ENCODE results near the gene RPS2.
"Not testable (repeated sequence)": the region's sequence is repeated elsewhere in the genome, so short reads cannot be mapped to it uniquely, and the experiment has no call there.

The RPS2 gene

GRCh38 chr16:1941162-1942046 is 23.2 kb downstream of the RPS2 start:
- DNase-seq, result peak; percentile 20

GRCh38 chr16:1940273-1941161 is 24.1 kb downstream of the RPS2 start:
- DNase-seq, result no peak

DNA sequence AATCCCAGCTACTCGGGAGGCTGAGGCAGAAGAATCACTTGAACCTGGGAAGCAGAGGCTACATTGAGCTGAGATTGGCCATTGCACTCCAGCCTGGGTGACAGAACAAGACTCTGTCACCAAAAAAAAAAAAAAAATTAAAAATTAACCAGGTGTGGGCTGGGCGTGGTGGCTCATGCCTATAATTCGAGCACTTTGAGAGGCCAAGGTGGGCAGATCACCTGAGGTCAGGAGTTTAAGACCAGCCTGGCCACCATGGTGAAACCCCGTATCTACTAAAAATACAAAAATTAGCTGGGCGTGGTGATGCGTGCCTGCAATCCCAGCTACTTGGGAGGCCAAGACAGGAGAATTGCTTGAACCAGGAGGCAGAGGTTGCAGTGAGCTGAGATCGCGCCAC is 24.8 kb downstream of the RPS2 start:
- not testable (repeated sequence) for DNase-seq

- DNase-seq, result no peak
Measured at GRCh38 chr16:1938910-1939309, 25.7 kb downstream of the RPS2 start.

DNA sequence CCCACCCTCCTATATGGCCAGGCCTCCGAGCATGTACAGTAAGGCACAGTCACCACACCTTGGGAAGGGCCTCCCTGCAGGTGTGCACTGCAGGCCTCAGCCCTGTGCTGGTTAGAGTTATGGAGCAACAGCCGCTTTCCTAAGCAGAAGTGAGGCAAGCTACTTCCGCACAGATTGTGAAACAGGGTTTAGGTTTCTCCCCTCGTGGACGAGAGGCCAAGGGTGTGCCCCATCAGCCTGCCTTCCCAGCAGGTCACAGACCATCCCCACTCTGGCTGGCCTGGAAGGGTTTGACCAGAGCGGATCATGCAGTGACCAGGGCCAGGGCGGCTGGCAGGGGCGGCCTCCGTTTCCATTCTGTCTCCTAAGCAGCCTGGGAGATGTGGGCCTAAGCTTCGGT is 26.3 kb downstream of the RPS2 start:
- DNase-seq, result peak; percentile 21

DNA sequence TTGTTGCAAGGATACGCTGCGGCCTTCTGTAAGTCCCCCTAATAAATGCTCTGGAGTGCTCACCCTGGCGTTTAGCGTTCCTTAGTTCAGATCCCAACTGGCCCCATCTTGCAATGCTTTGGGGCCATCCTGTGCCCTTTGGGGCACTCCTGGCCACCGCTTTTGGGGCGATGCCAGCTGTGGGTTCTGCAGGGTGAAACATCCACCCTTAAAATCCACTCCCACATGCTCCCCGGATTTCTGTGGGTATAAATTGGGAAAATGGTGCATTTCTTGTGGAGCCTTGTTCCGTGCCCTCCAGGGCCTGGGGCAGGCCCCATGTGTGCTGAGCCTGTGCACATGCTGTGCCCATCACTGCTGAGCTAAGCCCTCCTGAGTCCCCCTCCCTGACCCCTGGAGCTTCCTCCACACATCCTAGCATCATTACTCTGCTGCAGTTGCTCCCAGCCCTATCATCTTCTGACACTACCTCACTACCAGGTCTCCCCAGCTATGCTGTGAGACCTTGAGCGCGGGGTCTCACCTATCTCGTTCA is 27.6 kb downstream of the RPS2 start:
- DNase-seq, result no peak

GRCh38 chr16:1933097-1933661 is 31.4 kb downstream of the RPS2 start:
- no peak for DNase-seq

GRCh38 chr16:1932050-1933028 is 32.3 kb downstream of the RPS2 start:
- DNase-seq, result peak; percentile 20

GRCh38 chr16:1930338-1930720 is 34.3 kb downstream of the RPS2 start:
- no peak for DNase-seq

- peak; percentile 93 for DNase-seq
Measured at GRCh38 chr16:1929578-1930337, 34.9 kb downstream of the RPS2 start.

- peak; percentile 49 for DNase-seq
Measured at GRCh38 chr16:1929105-1929504, 35.5 kb downstream of the RPS2 start.

DNA sequence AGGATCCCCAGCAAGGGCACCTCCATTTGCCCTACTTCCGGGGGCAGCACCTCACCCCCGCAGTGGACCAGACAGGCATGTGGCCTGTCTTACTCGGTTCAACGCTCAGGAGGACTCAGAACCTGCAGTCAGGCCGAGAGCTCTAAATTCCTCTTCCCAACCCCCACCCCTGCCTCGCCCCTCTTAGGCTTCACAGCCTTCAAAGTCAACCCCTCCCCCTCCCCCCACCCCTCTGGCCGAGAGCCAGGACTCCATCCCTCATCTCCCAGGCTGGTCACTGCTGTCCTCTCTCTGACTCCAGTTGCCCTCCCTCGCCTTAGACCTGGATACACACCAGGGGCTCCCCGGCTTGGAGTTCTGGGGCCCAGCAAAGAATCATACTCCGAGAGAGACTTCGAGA is 38.4 kb downstream of the RPS2 start:
- no peak for DNase-seq

DNA sequence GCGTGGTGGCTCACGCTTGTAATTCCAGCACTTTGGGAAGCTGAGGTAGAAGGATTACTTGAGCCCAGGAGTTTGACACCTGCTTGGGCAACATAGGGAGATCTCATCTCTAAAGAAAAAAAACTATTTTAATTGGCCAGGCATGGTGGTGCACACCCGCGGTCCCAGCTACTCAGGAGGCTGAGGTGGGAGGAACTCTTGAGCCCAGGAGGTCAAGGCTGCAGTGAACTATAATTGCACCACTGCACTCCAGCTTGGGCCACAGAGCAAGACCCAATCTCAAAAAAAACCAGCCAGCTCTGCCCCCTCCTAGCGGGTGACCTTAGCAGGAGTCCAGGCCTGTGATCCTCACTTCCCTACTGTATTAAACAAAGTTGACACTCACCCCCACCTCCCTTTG is 40.5 kb downstream of the RPS2 start:
- no peak for DNase-seq

GRCh38 chr16:1923299-1924034 is 41.2 kb downstream of the RPS2 start:
- peak; percentile 61 for DNase-seq

DNA sequence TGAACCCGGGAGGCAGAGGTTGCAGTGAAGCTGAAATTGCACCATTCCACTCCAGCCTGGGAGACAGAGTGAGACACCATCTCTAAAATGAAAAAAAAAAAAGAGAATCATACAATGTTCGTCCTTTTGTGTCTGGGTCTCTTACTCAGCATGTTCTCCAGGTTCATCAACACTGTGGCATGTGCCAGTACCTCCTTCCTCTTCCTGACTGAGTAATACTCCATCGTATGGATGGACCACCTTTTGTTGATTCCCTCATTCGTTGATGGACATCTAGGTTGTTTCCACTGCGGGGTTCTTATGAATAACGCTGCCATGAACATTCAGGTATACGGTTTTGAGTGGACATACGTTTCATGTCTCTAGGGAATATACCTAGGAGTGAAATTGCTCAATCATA is 42.3 kb downstream of the RPS2 start:
- no peak for DNase-seq

DNA sequence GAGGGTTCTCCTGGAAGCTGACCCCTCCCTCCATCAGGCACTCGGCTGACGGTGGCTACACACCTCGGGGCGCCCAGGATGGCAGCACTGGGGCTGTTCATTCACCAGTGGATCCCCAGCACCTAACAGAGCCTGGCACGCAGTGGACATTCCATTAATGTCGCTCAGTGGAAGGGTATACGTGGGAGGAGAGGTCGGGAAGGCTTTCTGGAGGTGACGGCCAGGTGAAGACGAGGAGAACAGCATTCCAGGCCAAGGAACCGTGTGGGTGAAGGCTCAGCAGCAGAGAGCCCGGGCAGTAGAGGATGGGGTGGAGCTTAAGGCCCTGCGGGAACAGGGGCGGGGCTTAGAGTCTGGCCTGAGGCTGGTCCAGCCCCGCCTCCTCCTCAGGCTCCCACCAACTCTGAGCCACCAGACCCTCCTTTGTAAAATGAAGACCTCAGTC is 43.9 kb downstream of the RPS2 start:
- no peak for DNase-seq

GRCh38 chr16:1920122-1920521 is 44.5 kb downstream of the RPS2 start:
- not testable (repeated sequence) for DNase-seq

GRCh38 chr16:1919327-1919998 is 45.2 kb downstream of the RPS2 start:
- DNase-seq, result no peak

Data from right hindlimb (tissue), 1 donor.